Cardiac muscle cell (in vitro differentiated cells and primary cell): ENCODE measurements around the gene AKR1C1. TPM values are rescaled to one million over a fixed set of nuclear protein-coding genes. Genes with fewer than 3 reads are reported as not detected.
"Not testable (repeated sequence)": the region's sequence is repeated elsewhere in the genome, so short reads cannot be mapped to it uniquely, and the experiment has no call there.

Experiments
- DNase-seq, 2 donors: peaks; one replicate each; pipeline versions ENCODE4 v3.0.0 to v3.0.0-alpha.2; 2010 to 2017; ENCODE audit warnings: low read depth in 1 of 2, low spot score in 1 of 2
- H3K27ac ChIP-seq: fragments of 200-600 bp; sonication (generic); 2 replicates; pipeline ENCODE4 v1.5.1; 2016
- H3K27me3 ChIP-seq: fragments of 200-600 bp; sonication (generic); 2 replicates; pipeline ENCODE4 v1.6.0; 2016; ENCODE audit warnings: control low read depth
- H3K36me3 ChIP-seq: fragments of 200-600 bp; sonication (generic); 2 replicates; pipeline ENCODE4 v1.5.1; 2016; ENCODE audit warnings: control low read depth
- H3K4me1 ChIP-seq: fragments of 200-600 bp; sonication (generic); 2 replicates; pipeline ENCODE4 v1.8.1; 2017; ENCODE audit warnings: low read depth, mild to moderate bottlenecking, mixed run types
- H3K4me3 ChIP-seq: fragments of 200-600 bp; sonication (generic); 2 replicates; pipeline ENCODE4 v1.5.1; 2016; ENCODE audit warnings: mild to moderate bottlenecking
- H3K9me3 ChIP-seq: fragments of 200-600 bp; sonication (generic); 2 replicates; pipeline ENCODE4 v1.5.1; 2017; ENCODE audit warnings: low read depth, mild to moderate bottlenecking, control low read depth
- polyA plus RNA-seq: library from polyadenylated mRNA; unstranded; fragments of >200 nt; fragmentation: Nextera tagmentation; extraction: Ambion mirVana; gene quantifications from 2 replicates; pipeline ENCODE4 v1.2.1, GENCODE V29; 2016
- total RNA-seq: library from RNA; depleted of rRNA; stranded (reverse); fragments of >200 nt; gene quantifications from 2 replicates; pipeline ENCODE4 v1.2.3, GENCODE V29; 2016
- TF ChIP-seq, protein P1 (sequence below): IDR thresholded peaks from 2 replicates; pipeline ENCODE4 v1.5.1; 2012; ENCODE audit warnings: low read depth, mild to moderate bottlenecking, low read length

AKR1C1 gene
- total and polyA plus RNA-seq, 2 experiments from 2014 or later, result 16.2 to 22.5 TPM

DNA sequence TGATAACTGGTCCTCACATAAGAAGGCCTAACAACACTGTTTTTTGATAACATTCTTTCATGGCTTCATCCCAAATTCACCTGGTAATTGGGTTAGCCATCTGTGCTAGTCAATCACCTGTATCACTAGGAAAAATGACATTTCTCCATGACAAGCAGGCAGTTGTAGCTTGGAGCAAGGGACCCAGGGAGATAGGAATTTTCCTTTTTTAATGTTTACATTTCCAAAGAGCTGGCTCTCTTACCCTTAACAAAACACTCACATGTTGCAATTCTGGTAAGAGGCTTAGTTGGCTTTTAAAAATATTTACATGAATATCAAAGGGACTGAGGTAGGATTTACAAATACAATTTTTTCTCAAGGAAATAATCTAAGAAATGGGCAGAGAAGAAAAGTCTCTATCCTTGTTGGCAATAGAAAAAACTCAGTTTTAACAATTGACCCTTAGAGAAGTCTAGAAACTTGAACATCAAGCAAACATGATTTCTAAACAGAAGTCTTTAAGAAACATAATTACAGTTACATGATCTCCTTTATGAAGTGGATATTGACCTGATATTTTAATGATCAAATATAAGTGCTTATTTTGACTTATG lies 16.1 kb upstream of the AKR1C1 start:
- Histone ChIP-seq H3K27ac (no peak overlapping the region), H3K36me3 (no peaks in the 10 kb centered on the region), H3K4me1 (no peaks in the 10 kb centered on the region), H3K4me3 (no peak overlapping the region), H3K27me3 (no peaks in the 10 kb centered on the region), H3K9me3 (no peaks in the 10 kb centered on the region)
- TF ChIP-seq, protein P1, sequence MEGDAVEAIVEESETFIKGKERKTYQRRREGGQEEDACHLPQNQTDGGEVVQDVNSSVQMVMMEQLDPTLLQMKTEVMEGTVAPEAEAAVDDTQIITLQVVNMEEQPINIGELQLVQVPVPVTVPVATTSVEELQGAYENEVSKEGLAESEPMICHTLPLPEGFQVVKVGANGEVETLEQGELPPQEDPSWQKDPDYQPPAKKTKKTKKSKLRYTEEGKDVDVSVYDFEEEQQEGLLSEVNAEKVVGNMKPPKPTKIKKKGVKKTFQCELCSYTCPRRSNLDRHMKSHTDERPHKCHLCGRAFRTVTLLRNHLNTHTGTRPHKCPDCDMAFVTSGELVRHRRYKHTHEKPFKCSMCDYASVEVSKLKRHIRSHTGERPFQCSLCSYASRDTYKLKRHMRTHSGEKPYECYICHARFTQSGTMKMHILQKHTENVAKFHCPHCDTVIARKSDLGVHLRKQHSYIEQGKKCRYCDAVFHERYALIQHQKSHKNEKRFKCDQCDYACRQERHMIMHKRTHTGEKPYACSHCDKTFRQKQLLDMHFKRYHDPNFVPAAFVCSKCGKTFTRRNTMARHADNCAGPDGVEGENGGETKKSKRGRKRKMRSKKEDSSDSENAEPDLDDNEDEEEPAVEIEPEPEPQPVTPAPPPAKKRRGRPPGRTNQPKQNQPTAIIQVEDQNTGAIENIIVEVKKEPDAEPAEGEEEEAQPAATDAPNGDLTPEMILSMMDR, result no peak
- peak in 1 of 2 donors; percentile 54 for DNase-seq

DNA sequence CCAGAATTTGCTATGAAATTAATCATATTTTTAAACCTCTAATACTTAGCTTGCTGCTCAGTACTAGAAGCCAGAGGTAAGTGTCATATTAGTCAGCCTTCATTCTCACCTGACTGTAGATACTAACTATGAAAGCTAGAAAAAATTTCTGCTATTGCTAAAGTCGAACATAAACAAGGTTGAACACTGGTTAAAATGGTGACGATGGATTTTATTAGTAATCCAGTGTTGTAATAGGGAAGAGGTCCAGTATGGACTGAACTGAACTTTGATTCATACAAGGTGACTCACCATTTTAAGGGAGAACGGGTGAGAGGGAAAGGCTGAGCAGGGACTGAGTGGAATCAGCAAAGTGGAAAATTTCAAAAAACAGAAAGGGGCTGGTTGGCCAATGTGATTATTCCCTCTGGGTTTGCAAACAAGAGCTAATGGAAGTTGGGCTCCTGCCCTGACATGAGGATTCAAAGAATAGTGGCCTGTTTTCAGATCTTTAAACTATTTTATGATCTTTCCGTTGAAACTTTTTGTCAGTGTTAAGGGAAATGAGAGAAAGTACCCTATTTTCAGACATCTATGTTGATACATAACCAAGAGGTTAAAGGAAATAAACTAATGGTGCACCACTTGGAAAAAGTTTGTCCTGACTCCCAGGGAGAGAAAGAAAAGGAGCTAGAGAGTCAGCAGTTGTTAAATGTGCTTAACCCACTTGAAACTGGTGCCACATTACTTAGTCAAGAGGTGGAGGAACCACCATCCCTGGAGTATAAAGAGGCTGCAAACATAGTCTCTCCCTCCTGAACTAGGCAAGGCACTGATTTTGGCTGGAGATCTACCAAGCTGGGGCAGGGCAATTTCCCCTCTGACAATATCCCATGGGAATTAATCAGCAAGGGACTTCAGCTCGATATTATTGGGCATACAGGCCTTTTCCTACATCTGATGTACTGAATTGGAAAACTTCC lies 15.3 kb upstream of the AKR1C1 start:
- Histone ChIP-seq H3K27ac (no peak overlapping the region), H3K4me3 (no peak overlapping the region), H3K4me1 (no peaks in the 10 kb centered on the region), H3K9me3 (no peaks in the 10 kb centered on the region), H3K27me3 (no peaks in the 10 kb centered on the region), H3K36me3 (no peaks in the 10 kb centered on the region)
- peak; percentile 4 to 95 for DNase-seq
- TF ChIP-seq, protein P1, result no peak

DNA sequence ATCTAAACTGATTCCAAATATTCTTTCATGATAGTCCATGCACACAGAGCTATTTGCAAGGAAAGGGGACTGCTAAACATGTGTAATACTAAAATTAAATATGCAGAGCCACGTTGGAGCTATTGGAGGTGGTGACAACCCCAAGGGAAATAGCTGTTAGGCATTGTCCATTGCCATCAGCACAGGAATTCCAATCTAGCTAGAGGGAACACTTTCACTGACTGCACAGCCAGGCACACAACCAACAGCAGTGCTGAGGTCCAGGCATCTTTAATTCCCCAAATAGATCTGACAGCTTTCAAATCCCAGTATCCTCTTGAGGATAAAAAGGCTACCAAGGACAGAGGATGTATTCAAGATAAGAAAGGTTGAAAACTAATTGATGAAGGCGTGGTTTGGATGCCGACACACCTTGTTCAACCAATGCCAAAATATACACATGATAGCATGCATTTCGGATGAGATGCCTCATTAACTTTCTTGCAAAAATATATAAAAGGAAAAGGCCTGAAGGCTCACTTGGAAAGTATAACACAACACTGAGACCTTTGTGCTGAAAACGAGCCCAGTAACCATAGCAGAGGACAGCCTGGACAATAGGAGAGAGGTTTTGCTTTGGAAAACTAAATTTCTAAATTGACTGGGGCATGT lies 11.6 kb upstream of the AKR1C1 start:
- not testable (repeated sequence) for H3K4me1 ChIP-seq, H3K9me3 ChIP-seq, H3K36me3 ChIP-seq, H3K27me3 ChIP-seq, H3K27ac ChIP-seq, H3K4me3 ChIP-seq
- peak in 1 of 2 donors; percentile 10 for DNase-seq

DNA sequence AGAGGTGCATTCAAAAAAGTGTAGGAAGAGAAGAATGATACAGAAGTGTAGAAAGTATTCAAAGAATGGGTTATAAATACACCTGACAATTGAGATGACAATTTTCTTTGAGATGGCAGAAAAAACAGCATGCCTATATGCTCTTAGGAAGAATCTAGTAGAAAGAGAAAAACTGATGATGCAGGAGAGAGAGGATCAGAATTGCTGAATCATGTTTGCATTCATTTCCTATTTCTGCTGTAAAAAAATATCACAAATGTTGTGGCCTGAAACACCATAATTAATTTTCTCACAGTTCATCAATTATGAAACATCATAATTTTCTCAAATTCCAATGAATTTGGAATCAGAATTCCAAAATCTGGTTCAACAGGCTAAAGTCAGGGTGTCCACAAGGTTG lies 9.8 kb upstream of the AKR1C1 start:
- DNase-seq, result no peak
- Histone ChIP-seq H3K27me3 (no peaks in the 10 kb centered on the region), H3K4me1 (no peaks in the 10 kb centered on the region), H3K9me3 (no peaks in the 10 kb centered on the region), H3K36me3 (no peaks in the 10 kb centered on the region), H3K4me3 (no peak overlapping the region), H3K27ac (no peak overlapping the region)
- TF ChIP-seq, protein P1, result no peak

DNA sequence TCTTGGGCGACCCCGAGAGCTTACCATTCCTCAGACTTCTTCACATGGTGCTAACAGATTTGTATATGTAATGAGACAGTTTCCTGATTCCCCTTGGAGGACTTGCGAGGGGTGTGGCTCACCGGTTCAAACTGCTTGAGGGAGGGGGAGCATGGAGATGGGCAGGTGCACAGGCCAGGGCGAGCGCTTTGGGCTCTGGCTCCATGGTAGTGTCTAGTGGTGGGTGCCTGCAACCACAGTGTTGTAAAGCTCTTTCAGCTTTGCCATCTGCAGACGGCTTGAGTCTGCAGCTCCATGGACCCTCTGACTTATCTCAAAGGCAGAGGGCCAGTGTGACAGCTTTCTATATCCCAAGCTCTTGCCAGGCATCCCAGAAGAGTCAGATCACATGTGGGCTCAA lies 7.1 kb upstream of the AKR1C1 start:
- H3K9me3 ChIP-seq, H3K27me3 ChIP-seq, H3K36me3 ChIP-seq, H3K27ac ChIP-seq, DNase-seq, H3K4me1 ChIP-seq, H3K4me3 ChIP-seq: not testable (repeated sequence)

DNA sequence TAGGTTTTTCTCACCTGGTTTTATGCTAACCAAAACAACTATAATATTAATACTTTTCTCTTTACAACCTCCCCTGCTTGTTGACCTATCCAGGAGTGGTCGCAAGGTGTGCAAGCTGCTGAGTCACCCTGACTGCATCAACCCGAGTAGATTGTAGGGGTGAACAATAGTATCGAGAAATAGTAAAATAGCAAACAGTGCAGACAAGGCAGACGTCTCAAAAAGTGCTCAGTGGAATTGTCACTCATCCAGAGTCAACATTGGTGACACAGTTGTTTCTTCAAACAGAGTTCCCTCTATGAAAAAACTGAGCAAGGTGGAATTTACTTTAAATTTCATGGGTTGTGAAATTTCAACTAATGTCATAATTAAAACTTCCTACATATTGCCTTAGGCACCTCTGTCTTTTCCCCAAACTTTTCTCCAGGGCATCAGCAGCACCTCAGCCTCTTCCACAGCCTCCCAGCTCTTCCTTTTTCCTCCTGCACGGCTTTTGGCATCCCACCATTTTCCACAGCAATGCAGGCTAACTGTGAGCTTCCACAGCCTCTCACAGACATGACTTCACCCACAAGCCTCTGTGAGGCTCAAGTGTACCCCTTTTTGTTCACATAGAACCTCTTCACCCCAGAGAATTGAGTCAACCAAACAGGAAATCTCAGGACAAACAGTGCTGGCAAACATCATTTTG lies 6.1 kb upstream of the AKR1C1 start:
- not testable (repeated sequence) for H3K36me3 ChIP-seq, H3K4me3 ChIP-seq, H3K4me1 ChIP-seq, H3K27me3 ChIP-seq, DNase-seq, H3K27ac ChIP-seq, H3K9me3 ChIP-seq

DNA sequence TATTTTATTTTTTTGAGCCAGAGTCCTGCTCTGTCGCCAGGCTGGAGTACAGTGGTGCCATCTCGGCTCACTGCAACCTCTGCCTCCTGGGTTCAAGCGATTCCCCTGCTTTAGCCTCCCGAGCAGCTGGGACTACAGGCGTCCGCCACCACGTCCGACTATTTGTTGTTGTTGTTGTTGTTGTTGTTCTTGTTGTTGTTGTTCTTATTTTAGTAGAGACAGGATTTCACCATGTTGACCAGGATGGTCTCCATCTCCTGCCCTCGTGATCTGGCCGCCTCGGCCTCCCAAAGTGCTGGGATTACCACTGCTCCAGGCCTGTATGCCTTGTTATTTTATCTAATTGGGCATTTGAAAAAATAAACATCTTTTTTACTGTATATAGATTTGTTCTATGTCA lies 1.7 kb upstream of the AKR1C1 start:
- not testable (repeated sequence) for H3K4me1 ChIP-seq, H3K36me3 ChIP-seq, H3K27me3 ChIP-seq, H3K9me3 ChIP-seq, DNase-seq, H3K27ac ChIP-seq, H3K4me3 ChIP-seq

DNA sequence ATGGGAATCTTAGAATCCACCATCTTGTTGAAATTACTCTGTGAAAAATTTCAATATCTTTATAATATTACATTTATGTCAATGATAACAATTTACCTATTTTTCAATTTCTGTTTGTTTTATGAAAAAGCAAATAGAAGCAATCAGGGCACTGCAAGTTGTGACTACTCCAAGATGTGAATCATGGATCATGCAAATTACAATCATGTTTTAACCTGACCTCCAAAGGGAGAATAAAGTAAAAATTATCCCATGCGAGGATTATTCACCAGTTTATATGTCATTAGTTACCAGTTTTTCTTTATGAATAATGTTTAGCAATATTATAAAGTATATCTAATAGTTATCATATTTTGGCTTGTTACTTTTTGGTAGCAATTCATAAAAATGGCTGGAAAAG lies 907 bp upstream of the AKR1C1 start:
- DNase-seq, H3K4me3 ChIP-seq, H3K9me3 ChIP-seq, H3K36me3 ChIP-seq, H3K27me3 ChIP-seq, H3K27ac ChIP-seq, H3K4me1 ChIP-seq: not testable (repeated sequence)

DNA sequence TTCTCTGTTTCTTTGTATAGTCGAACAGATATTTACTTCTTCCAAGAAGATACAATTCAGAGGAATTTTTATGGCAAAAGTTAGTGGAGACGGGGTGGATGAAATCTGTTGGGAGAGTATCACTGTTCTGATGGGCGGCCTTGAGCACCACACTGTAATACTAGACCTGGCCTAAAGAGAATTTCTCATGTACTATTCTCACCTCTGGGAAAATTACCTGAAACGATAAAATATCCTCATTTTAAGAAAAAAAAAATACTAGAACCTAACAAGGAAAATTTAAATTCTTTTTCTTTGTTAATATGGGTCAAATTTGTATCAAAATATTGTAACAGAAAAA lies 570 bp downstream of the AKR1C1 start:
- H3K27ac ChIP-seq, H3K9me3 ChIP-seq, DNase-seq, H3K27me3 ChIP-seq, H3K4me3 ChIP-seq, H3K4me1 ChIP-seq, H3K36me3 ChIP-seq: not testable (repeated sequence)

DNA sequence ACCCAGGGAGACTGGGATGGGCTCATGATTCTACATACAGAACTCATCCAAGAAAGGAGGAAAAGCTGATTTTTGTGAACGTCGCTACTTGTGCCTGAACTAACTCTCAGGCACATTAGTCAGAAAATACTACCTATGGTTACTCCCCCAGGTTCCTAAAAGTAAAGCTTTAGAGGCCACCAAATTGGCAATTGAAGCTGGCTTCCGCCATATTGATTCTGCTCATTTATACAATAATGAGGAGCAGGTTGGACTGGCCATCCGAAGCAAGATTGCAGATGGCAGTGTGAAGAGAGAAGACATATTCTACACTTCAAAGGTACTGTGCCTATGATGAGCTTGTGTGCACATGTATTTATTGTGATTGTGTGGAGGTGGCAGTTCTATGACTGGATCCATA lies 2.5 kb downstream of the AKR1C1 start:
- not testable (repeated sequence) for H3K4me3 ChIP-seq, H3K9me3 ChIP-seq, H3K27me3 ChIP-seq, H3K27ac ChIP-seq, H3K36me3 ChIP-seq, H3K4me1 ChIP-seq, DNase-seq
